Measurements from ENCODE around the gene PCSK5. TPM values are rescaled to one million over a fixed set of nuclear protein-coding genes. Genes with fewer than 3 reads are reported as not detected.

The PCSK5 gene
- total RNA-seq, 1 experiment from 2014 or later: 7.5 TPM

- no peak overlapping the region for H3K4me3 Mint-ChIP-seq
Observed at GRCh38 chr9:76371901-76372300, 481.4 kb downstream of the PCSK5 start.

More at GRCh38 chr9:76371901-76372300, 481.4 kb downstream of the PCSK5 start:
- Mint-ChIP-seq H3K36me3 (ENCODE audit: insufficient read depth in 1 of 3, low read depth in 3 of 3) (no peaks in the 10 kb centered on the region; a peak in 1 of 7 replicates), H3K9me3 (peaks cover 0 to 3% of the 10 kb centered on the region in 2 experiments; a peak in 1 of 5 replicates), H3K27ac (no peak overlapping the region), H3K27me3 (ENCODE audit: low read depth) (no peaks in the 10 kb centered on the region; the same call in 1 of the 2 replicates), H3K4me1 (peaks cover 26 to 28% of the 10 kb centered on the region in 2 experiments)
- Histone ChIP-seq H2BK15ac (ENCODE audit: low read depth, low read length) (no peak overlapping the region), H3K56ac (ENCODE audit: insufficient read length, low read depth, low read length) (no peak overlapping the region), H3K23me2 (ENCODE audit: insufficient read length, low read depth, low read length, poor library complexity, severe bottlenecking) (no peaks in the 10 kb centered on the region), H3K9ac (ENCODE audit: extremely low read depth, insufficient read length, low read length) (no peak overlapping the region), H2BK20ac (ENCODE audit: low read depth, low read length, poor library complexity, severe bottlenecking) (no peak overlapping the region), H3K27me3 (ENCODE audit: insufficient read depth, low read length) (no peaks in the 10 kb centered on the region), H2BK120ac (ENCODE audit: low read depth, low read length, poor library complexity, severe bottlenecking) (no peak overlapping the region), H4K91ac (ENCODE audit: insufficient read length, low read depth, low read length) (no peak overlapping the region), H3K18ac (ENCODE audit: insufficient read length, low read depth, low read length) (no peak overlapping the region), H3K14ac (ENCODE audit: insufficient read depth, low read length) (no peak overlapping the region), H2BK5ac (ENCODE audit: insufficient read length, low read length) (no peak overlapping the region), H4K5ac (ENCODE audit: insufficient read length, low read depth, low read length) (no peak overlapping the region), H3K23ac (ENCODE audit: insufficient read length, low read depth, low read length) (no peak overlapping the region), H3K79me1 (ENCODE audit: insufficient read depth, low read depth, low read length, poor library complexity, severe bottlenecking) (no peaks in the 10 kb centered on the region), H2BK12ac (ENCODE audit: insufficient read length, low read depth, low read length) (no peak overlapping the region), H3K79me2 (ENCODE audit: insufficient read depth, low read length) (no peaks in the 10 kb centered on the region), H3K4ac (ENCODE audit: low read depth, low read length) (no peak overlapping the region), H3K27ac (ENCODE audit: insufficient read length, low read depth, low read length) (no peak overlapping the region), H3T11ph (ENCODE audit: low read length) (no peak overlapping the region), H4K8ac (replicated peaks; ENCODE audit: insufficient read length, low read depth, low read length) (no peak overlapping the region), H4K20me1 (ENCODE audit: control insufficient read depth, insufficient read depth, insufficient read length) (no peaks in the 10 kb centered on the region), H3K9me3 (ENCODE audit: control insufficient read depth, low read depth, low read length) (no peaks in the 10 kb centered on the region), H2AFZ (ENCODE audit: low read length) (no peak overlapping the region), H2AK5ac (ENCODE audit: insufficient read length, low read length) (no peak overlapping the region), H3K4me1 (ENCODE audit: insufficient read depth, low read length) (no peaks in the 10 kb centered on the region), H3K4me2 (ENCODE audit: insufficient read depth, insufficient read length, low read length) (no peak overlapping the region)
- WGBS (ENCODE audit: extremely low coverage, insufficient read length, low lambda C conversion rate): no CpG with 5 or more reads among the region's 1 CpG
- no peak for DNase-seq
- no peak for TF ChIP-seq CTCF (conservative IDR thresholded peaks at IDR 0.05)

Measured in H9 (cell line).